WTC11 (cell line): ENCODE results near the gene BORCS5.

ENCODE experiments used
- CREM ChIP-seq: sonication (generic); formaldehyde crosslinking; IDR thresholded peaks from 2 replicates; pipeline ENCODE4 v1.8.1; 2022; ENCODE audit warnings: mild to moderate bottlenecking, missing genetic modification reagents, moderate library complexity
- JUN ChIP-seq: sonication (generic); formaldehyde crosslinking; IDR thresholded peaks from 2 replicates; pipeline ENCODE4 v1.8.0; 2023; ENCODE audit warnings: mild to moderate bottlenecking, missing genetic modification reagents
- KAT7 ChIP-seq: sonication (generic); formaldehyde crosslinking; IDR thresholded peaks from 2 replicates; pipeline ENCODE4 v1.8.1; 2023; ENCODE audit warnings: missing genetic modification reagents, mild to moderate bottlenecking, borderline replicate concordance
- ZBTB21 ChIP-seq: sonication (generic); formaldehyde crosslinking; IDR thresholded peaks from 2 replicates; pipeline ENCODE4 v1.8.1; 2023; ENCODE audit warnings: mild to moderate bottlenecking, missing genetic modification reagents, borderline replicate concordance
- ZNF121 ChIP-seq: sonication (generic); formaldehyde crosslinking; IDR thresholded peaks from 2 replicates; pipeline ENCODE4 v1.8.0; 2023; ENCODE audit warnings: missing genetic modification reagents
- ZNF263 ChIP-seq: sonication (generic); formaldehyde crosslinking; IDR thresholded peaks from 2 replicates; pipeline ENCODE4 v1.8.1; 2022; ENCODE audit warnings: low read depth, mild to moderate bottlenecking, moderate library complexity, missing genetic modification reagents
- TF ChIP-seq, protein P1 (sequence below): fragments of 200-600 bp; IDR thresholded peaks from 2 replicates; pipeline ENCODE4 v1.8.0; 2022; ENCODE audit warnings: antibody characterized with exemption
- TF ChIP-seq, protein P2 (sequence below): sonication (generic); formaldehyde crosslinking; IDR thresholded peaks from 2 replicates; pipeline ENCODE4 v1.8.1; 2023; ENCODE audit warnings: mild to moderate bottlenecking, missing genetic modification reagents, moderate library complexity
- TF ChIP-seq, protein P3 (sequence below): fragments of 250-450 bp; sonication (Bioruptor Pico); IDR thresholded peaks from 2 replicates; pipeline ENCODE4 v2.1.2; 2022; ENCODE audit warnings: mild to moderate bottlenecking, moderate library complexity
- TF ChIP-seq, protein P4 (sequence below): sonication (generic); formaldehyde crosslinking; conservative IDR thresholded peaks from 2 replicates; pipeline ENCODE4 v1.8.1; 2022; ENCODE audit warnings: mild to moderate bottlenecking, missing genetic modification reagents
- TF ChIP-seq, protein P5 (sequence below): sonication (generic); formaldehyde crosslinking; IDR thresholded peaks from 2 replicates; pipeline ENCODE4 v1.8.1; 2023; ENCODE audit warnings: mild to moderate bottlenecking, missing genetic modification reagents
- TF ChIP-seq, protein P6 (sequence below): sonication (generic); formaldehyde crosslinking; IDR thresholded peaks from 2 replicates; pipeline ENCODE4 v1.8.1; 2023; ENCODE audit warnings: mild to moderate bottlenecking, missing genetic modification reagents, borderline replicate concordance

DNA sequence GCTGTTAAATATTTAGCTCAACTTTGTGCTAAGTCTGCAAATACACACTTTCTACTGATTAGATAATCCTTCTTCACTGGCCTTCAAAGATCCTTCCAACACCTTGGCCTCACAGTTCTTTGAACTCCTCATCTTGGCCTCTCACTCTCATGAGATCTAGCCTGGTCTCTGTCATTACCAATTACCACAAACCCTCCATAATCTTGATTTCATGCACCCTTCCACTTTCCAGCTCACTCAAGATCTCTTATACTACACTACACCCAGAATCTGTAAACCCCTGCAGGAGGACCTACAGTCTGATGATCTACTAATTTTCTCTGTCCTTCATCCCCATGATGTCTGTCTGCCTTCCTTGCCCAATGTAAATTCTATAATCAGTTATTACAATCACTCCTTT, 134.7 kb downstream of the BORCS5 start:
- TF ChIP-seq, protein P1, sequence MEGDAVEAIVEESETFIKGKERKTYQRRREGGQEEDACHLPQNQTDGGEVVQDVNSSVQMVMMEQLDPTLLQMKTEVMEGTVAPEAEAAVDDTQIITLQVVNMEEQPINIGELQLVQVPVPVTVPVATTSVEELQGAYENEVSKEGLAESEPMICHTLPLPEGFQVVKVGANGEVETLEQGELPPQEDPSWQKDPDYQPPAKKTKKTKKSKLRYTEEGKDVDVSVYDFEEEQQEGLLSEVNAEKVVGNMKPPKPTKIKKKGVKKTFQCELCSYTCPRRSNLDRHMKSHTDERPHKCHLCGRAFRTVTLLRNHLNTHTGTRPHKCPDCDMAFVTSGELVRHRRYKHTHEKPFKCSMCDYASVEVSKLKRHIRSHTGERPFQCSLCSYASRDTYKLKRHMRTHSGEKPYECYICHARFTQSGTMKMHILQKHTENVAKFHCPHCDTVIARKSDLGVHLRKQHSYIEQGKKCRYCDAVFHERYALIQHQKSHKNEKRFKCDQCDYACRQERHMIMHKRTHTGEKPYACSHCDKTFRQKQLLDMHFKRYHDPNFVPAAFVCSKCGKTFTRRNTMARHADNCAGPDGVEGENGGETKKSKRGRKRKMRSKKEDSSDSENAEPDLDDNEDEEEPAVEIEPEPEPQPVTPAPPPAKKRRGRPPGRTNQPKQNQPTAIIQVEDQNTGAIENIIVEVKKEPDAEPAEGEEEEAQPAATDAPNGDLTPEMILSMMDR, result no peak
- no peak for TF ChIP-seq CREM (CRISPR knock-in tag)
- TF ChIP-seq, protein P2, sequence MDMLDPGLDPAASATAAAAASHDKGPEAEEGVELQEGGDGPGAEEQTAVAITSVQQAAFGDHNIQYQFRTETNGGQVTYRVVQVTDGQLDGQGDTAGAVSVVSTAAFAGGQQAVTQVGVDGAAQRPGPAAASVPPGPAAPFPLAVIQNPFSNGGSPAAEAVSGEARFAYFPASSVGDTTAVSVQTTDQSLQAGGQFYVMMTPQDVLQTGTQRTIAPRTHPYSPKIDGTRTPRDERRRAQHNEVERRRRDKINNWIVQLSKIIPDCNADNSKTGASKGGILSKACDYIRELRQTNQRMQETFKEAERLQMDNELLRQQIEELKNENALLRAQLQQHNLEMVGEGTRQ (CRISPR knock-in tag), result no peak
- TF ChIP-seq ZBTB21, result no peak
- TF ChIP-seq ZNF121 (CRISPR knock-in tag), result no peak
- no peak for TF ChIP-seq JUN (CRISPR knock-in tag)
- TF ChIP-seq, protein P3, sequence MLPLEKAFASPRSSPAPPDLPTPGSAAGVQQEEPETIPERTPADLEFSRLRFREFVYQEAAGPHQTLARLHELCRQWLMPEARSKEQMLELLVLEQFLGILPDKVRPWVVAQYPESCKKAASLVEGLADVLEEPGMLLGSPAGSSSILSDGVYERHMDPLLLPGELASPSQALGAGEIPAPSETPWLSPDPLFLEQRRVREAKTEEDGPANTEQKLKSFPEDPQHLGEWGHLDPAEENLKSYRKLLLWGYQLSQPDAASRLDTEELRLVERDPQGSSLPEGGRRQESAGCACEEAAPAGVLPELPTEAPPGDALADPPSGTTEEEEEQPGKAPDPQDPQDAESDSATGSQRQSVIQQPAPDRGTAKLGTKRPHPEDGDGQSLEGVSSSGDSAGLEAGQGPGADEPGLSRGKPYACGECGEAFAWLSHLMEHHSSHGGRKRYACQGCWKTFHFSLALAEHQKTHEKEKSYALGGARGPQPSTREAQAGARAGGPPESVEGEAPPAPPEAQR (CRISPR knock-in tag), result no peak
- TF ChIP-seq, protein P4, sequence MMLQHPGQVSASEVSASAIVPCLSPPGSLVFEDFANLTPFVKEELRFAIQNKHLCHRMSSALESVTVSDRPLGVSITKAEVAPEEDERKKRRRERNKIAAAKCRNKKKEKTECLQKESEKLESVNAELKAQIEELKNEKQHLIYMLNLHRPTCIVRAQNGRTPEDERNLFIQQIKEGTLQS (CRISPR knock-in tag), result no peak
- no peak for TF ChIP-seq ZNF263 (CRISPR knock-in tag)
- no peak for TF ChIP-seq KAT7 (CRISPR knock-in tag)
- TF ChIP-seq, protein P5, sequence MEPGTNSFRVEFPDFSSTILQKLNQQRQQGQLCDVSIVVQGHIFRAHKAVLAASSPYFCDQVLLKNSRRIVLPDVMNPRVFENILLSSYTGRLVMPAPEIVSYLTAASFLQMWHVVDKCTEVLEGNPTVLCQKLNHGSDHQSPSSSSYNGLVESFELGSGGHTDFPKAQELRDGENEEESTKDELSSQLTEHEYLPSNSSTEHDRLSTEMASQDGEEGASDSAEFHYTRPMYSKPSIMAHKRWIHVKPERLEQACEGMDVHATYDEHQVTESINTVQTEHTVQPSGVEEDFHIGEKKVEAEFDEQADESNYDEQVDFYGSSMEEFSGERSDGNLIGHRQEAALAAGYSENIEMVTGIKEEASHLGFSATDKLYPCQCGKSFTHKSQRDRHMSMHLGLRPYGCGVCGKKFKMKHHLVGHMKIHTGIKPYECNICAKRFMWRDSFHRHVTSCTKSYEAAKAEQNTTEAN (CRISPR knock-in tag), result no peak
- TF ChIP-seq, protein P6, sequence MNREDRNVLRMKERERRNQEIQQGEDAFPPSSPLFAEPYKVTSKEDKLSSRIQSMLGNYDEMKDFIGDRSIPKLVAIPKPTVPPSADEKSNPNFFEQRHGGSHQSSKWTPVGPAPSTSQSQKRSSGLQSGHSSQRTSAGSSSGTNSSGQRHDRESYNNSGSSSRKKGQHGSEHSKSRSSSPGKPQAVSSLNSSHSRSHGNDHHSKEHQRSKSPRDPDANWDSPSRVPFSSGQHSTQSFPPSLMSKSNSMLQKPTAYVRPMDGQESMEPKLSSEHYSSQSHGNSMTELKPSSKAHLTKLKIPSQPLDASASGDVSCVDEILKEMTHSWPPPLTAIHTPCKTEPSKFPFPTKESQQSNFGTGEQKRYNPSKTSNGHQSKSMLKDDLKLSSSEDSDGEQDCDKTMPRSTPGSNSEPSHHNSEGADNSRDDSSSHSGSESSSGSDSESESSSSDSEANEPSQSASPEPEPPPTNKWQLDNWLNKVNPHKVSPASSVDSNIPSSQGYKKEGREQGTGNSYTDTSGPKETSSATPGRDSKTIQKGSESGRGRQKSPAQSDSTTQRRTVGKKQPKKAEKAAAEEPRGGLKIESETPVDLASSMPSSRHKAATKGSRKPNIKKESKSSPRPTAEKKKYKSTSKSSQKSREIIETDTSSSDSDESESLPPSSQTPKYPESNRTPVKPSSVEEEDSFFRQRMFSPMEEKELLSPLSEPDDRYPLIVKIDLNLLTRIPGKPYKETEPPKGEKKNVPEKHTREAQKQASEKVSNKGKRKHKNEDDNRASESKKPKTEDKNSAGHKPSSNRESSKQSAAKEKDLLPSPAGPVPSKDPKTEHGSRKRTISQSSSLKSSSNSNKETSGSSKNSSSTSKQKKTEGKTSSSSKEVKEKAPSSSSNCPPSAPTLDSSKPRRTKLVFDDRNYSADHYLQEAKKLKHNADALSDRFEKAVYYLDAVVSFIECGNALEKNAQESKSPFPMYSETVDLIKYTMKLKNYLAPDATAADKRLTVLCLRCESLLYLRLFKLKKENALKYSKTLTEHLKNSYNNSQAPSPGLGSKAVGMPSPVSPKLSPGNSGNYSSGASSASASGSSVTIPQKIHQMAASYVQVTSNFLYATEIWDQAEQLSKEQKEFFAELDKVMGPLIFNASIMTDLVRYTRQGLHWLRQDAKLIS, result no peak
